A673 (cell line): Measurements from ENCODE around the gene TNNI3.

Experiments
- EZH2 ChIP-seq: fragments of 200-600 bp; sonication (generic); IDR thresholded peaks from 2 replicates; pipeline ENCODE4 v1.6.1; 2017; ENCODE audit warnings: borderline replicate concordance, low read depth, mild to moderate bottlenecking, mixed read lengths, antibody characterized with exemption, low read length; ENCODE audit not compliant: poor library complexity, severe bottlenecking
- TF ChIP-seq, protein P1 (sequence below): fragments of 300-800, 200-600 bp; sonication (generic); conservative IDR thresholded peaks from 2 replicates; pipeline ENCODE4 v1.5.1; 2017; ENCODE audit warnings: low read depth, mild to moderate bottlenecking, antibody characterized with exemption, low read length, moderate library complexity, mixed read lengths

DNA sequence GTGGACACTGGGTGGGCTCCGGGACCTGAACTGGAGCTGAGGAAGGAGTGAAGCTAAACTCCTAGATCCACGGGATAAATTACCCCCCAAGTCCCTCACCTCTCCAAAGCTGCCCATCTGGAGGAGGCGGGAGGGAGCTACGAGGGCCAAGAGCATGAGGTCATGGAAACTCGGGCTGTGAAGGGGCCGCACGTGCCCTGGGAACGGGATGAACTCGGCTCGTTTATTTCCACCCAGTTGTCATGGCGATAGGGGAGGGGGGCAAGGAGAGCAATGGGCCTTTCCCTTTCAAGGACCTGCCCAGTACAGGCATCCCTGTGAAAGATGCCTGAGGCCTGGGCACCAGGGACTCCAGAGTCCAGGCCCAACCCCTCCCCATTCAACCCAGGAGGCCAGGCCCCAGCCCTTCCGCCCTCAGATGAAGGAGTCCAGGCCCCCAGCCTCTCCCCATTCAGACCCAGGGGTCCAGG lies 43.9 kb downstream of the TNNI3 start:
- TF ChIP-seq, protein P1, sequence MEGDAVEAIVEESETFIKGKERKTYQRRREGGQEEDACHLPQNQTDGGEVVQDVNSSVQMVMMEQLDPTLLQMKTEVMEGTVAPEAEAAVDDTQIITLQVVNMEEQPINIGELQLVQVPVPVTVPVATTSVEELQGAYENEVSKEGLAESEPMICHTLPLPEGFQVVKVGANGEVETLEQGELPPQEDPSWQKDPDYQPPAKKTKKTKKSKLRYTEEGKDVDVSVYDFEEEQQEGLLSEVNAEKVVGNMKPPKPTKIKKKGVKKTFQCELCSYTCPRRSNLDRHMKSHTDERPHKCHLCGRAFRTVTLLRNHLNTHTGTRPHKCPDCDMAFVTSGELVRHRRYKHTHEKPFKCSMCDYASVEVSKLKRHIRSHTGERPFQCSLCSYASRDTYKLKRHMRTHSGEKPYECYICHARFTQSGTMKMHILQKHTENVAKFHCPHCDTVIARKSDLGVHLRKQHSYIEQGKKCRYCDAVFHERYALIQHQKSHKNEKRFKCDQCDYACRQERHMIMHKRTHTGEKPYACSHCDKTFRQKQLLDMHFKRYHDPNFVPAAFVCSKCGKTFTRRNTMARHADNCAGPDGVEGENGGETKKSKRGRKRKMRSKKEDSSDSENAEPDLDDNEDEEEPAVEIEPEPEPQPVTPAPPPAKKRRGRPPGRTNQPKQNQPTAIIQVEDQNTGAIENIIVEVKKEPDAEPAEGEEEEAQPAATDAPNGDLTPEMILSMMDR = no peak
- TF ChIP-seq EZH2 = no peak
